GM19193 (cell line): ENCODE results near the gene CKAP5.

Source experiments
- POLR2A ChIP-seq: IDR thresholded peaks from 4 replicates; pipeline ENCODE4 v1.6.1; 2011; ENCODE audit not compliant: insufficient read depth, insufficient read length; ENCODE audit errors: extremely low read depth

The CKAP5 gene

GRCh38 chr11:46832511-46833214 lies 13.4 kb downstream of the CKAP5 start:
- TF ChIP-seq POLR2A, result no peak

DNA sequence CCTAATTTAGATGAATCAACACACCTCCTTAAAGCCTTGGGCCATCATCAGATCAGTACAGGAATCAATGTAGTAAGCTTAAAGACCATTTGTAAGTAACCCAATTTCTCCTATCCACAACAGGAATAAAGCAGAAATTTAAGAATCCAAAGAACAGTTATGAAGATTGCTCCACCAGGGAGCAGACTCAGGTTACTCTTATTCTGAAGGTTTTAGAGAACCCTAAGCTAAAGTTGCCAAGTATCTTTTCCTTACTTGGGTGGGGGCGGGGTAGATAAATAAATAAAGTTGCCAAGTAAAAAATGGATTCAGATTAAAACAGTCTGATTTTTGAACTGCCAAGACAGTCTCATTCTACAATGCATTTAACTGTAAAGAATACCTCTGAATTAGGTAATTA lies 18.1 kb downstream of the CKAP5 start:
- TF ChIP-seq POLR2A, result no peak

DNA sequence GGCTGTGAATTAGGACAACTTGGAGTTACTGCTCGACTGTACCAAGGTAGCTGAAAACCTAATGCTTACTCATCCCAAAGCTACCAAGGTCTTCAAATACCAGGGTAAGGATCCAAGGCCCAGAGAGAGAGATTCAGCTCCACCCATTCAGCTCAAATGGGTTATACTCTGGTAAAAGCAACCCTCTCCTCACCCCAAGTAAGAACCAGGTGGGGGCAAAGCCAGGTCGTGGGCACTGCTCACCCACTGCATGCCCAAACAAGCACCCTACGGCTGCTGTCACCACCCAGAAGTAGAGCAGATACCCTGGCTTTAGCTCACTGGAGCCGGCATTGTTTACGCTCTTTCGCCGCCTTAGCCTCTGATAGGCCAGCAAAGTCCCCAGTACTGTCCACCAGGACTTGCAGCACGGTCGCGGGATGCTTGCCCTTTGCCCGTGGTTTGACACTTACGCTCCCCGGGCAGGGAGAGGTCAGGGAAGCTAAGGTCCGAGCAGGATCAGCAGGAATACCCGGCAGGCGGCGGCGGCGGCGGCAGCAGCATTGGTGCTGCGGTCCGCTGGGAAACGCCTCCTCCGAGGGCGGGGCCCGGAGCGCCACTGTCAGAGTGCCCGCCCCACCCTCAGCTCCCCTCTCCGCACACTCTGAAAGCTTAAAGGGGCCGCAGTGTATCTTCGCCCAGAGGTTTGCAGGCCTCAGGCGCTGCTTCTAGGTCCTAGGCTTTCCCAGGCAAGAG lies 19.6 kb downstream of the CKAP5 start:
- TF ChIP-seq POLR2A, result no peak

GRCh38 chr11:46808799-46809431 lies 37.2 kb downstream of the CKAP5 start:
- TF ChIP-seq POLR2A, result no peak

- no peak for TF ChIP-seq POLR2A
These were observed 44.2 kb downstream of the CKAP5 start for GRCh38 chr11:46801694-46802470.

DNA sequence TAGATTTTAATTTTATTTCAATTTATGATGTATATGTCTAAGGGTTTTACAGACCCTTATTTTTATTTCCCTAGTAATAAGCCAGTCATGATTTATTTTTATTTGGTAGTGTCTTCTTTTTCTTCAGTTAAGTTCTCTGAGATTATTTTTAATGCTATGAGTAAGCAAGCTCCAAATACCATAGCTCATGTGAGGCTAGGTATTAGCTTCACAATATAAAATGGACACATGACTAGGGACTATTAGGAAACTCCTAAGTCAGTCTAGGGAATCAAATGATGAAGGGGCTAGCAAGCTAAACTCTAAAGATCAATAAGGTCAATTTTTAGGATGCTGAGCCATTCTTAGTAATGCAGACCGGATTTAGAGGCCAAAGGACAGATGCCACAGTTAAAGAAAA lies 45.9 kb downstream of the CKAP5 start:
- TF ChIP-seq POLR2A, result no peak

- no peak for TF ChIP-seq POLR2A
These were observed 67.7 kb downstream of the CKAP5 start for GRCh38 chr11:46778416-46778815.

DNA sequence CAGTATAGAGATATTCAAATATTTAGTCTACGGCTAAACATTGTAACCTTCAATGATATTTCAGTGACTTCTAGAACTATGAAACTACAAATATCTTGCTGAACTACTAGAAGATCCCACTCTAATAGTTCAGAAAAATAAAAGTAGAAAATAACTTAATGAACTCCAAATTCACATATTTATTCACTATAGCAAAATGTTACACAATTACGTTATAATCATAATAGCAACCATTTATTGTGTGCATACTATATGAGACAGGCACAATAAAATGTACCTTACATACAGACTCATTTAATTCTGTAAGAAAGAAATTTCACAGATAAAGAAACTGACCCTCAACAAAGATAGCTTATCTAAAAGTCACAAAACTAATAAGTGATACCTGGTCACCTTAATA lies 69.2 kb downstream of the CKAP5 start:
- no peak for TF ChIP-seq POLR2A

GRCh38 chr11:46769636-46770221 lies 76.4 kb downstream of the CKAP5 start:
- TF ChIP-seq POLR2A, result no peak

GRCh38 chr11:46766656-46767055 lies 79.4 kb downstream of the CKAP5 start:
- no peak for TF ChIP-seq POLR2A

- no peak for TF ChIP-seq POLR2A
These were observed 83.8 kb downstream of the CKAP5 start for GRCh38 chr11:46762248-46762647.

- no peak for TF ChIP-seq POLR2A
These were observed 84.3 kb downstream of the CKAP5 start for GRCh38 chr11:46761807-46762206.

- no peak for TF ChIP-seq POLR2A
These were observed 85.5 kb downstream of the CKAP5 start for GRCh38 chr11:46760429-46761128.

- TF ChIP-seq POLR2A, result no peak
These were observed 86.9 kb downstream of the CKAP5 start for GRCh38 chr11:46759196-46759595.
